ENCODE data around the gene TUBA4A. TPM values are rescaled to one million over a fixed set of nuclear protein-coding genes. Genes with fewer than 3 reads are reported as not detected.
"Not testable (repeated sequence)": the region's sequence is repeated elsewhere in the genome, so short reads cannot be mapped to it uniquely, and the experiment has no call there.

The TUBA4A gene
- total RNA-seq, 1 donor from 2014 or later, result 35.0 TPM

DNA sequence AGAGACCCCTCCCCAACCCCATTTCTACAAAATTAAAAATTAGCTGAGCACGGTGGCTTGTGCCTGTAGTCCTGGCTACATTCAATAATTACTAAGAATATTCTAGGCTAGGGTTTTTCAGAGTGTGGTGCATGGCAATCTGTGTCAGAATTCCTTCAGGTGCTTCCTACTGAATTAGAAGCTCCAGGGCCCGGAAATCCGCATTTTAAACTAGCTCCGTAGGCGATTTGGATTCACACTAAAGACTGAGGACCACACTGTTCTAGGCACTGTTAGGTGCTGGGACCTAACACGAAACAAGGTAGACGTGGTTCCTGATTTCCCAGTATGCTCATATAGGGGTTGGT, 47.8 kb downstream of the TUBA4A start:
- H3K27me3 ChIP-seq (ENCODE audit: low read depth), result no peaks in the 10 kb centered on the region
- ATAC-seq (no peak), DNase-seq (no peak)
- H3K36me3 ChIP-seq, result peaks cover 28% of the 10 kb centered on the region
- peak overlapping the region; percentile 76 for H3K4me3 ChIP-seq
- H3K4me1 ChIP-seq, result peaks cover 19% of the 10 kb centered on the region
- no peak for TF ChIP-seq CTCF (IDR thresholded peaks at IDR 0.05)
- intact Hi-C loops (cut with DNase I), result no loop called here
- H3K9me3 ChIP-seq, result no peaks in the 10 kb centered on the region
- peak overlapping the region; percentile 91 for H3K27ac ChIP-seq

GRCh38 chr2:219205165-219205538, 48.6 kb downstream of the TUBA4A start:
- H3K27me3 ChIP-seq (ENCODE audit: low read depth), result no peaks in the 10 kb centered on the region
- peaks cover 21% of the 10 kb centered on the region for H3K36me3 ChIP-seq
- H3K9me3 ChIP-seq, result no peaks in the 10 kb centered on the region
- peaks cover 19% of the 10 kb centered on the region for H3K4me1 ChIP-seq
- DNase-seq (no peak), ATAC-seq (no peak)
- H3K4me3 ChIP-seq, result no peak overlapping the region
- intact Hi-C loops (cut with DNase I), result no loop called here
- no peak for TF ChIP-seq CTCF (IDR thresholded peaks at IDR 0.05)
- H3K27ac ChIP-seq, result no peak overlapping the region

GRCh38 chr2:219204425-219205164, 49.1 kb downstream of the TUBA4A start:
- H3K4me1 ChIP-seq, result peaks cover 19% of the 10 kb centered on the region
- no peak for TF ChIP-seq CTCF (IDR thresholded peaks at IDR 0.05)

GRCh38 chr2:219201331-219201730, 52.4 kb downstream of the TUBA4A start:
- ATAC-seq; H3K27me3 ChIP-seq (ENCODE audit: low read depth); intact Hi-C loops (cut with DNase I); H3K27ac ChIP-seq; H3K4me3 ChIP-seq; H3K9me3 ChIP-seq; H3K36me3 ChIP-seq; H3K4me1 ChIP-seq; DNase-seq: not testable (repeated sequence)

More at GRCh38 chr2:219204425-219205164, 49.1 kb downstream of the TUBA4A start:
- no peaks in the 10 kb centered on the region for H3K27me3 ChIP-seq (ENCODE audit: low read depth)
- H3K4me3 ChIP-seq, result no peak overlapping the region
- no peak overlapping the region for H3K27ac ChIP-seq
- ATAC-seq, result no peak
- H3K9me3 ChIP-seq, result no peaks in the 10 kb centered on the region
- no peak for DNase-seq
- intact Hi-C loops (cut with DNase I), result no loop called here
- H3K36me3 ChIP-seq, result peaks cover 16% of the 10 kb centered on the region

GRCh38 chr2:219200502-219201326, 53.0 kb downstream of the TUBA4A start:
- H3K36me3 ChIP-seq; DNase-seq; intact Hi-C loops (cut with DNase I); H3K9me3 ChIP-seq; H3K4me1 ChIP-seq; H3K4me3 ChIP-seq; ATAC-seq; H3K27me3 ChIP-seq (ENCODE audit: low read depth); H3K27ac ChIP-seq: not testable (repeated sequence)

Small RNA genes lying within 50 kb of the gene (microRNA-seq; reads per million reads assigned to microRNA genes)
- gene MIR153-1 (ENCODE audit: borderline number of aligned reads), result not detected

Other genes with a start within 250 kb of the TUBA4A start
- 7.6 TPM for gene CFAP65, start 212.4 kb downstream of the TUBA4A start, total RNA-seq
- 0.71 TPM for gene IHH, start 193.0 kb downstream of the TUBA4A start, total RNA-seq
- gene NHEJ1, start 93.1 kb downstream of the TUBA4A start, total RNA-seq, result 13.0 TPM
- 3.4 TPM for gene SLC23A3, start 83.9 kb downstream of the TUBA4A start, total RNA-seq
- gene CNPPD1, start 77.0 kb downstream of the TUBA4A start, total RNA-seq, result 67.7 TPM
- 82.3 TPM for gene RETREG2, start 75.6 kb downstream of the TUBA4A start, total RNA-seq
- gene ZFAND2B, start 47.1 kb downstream of the TUBA4A start, total RNA-seq, result 32.6 TPM
- 15.4 TPM for gene ABCB6, start 35.0 kb downstream of the TUBA4A start, total RNA-seq
- gene ATG9A, start 24.3 kb downstream of the TUBA4A start, total RNA-seq, result 45.7 TPM
- 46.1 TPM for gene ANKZF1, start 24.1 kb downstream of the TUBA4A start, total RNA-seq
- gene GLB1L, start 8.5 kb downstream of the TUBA4A start, total RNA-seq, result 12.6 TPM
- 26.7 TPM for gene STK16, start 8.4 kb downstream of the TUBA4A start, total RNA-seq
- gene TUBA4B, start 675 bp downstream of the TUBA4A start, total RNA-seq, result 3.5 TPM
- 76.6 TPM for gene DNAJB2, start 25.4 kb upstream of the TUBA4A start, total RNA-seq
- gene PTPRN, start 55.5 kb upstream of the TUBA4A start, total RNA-seq, result not detected
- gene RESP18, start 78.8 kb upstream of the TUBA4A start, total RNA-seq, result not detected
- gene DNPEP, start 134.0 kb upstream of the TUBA4A start, total RNA-seq, result 79.5 TPM
- gene DES, start 164.5 kb upstream of the TUBA4A start, total RNA-seq, result 64.5 TPM
- 6.5 TPM for gene SPEG, start 180.9 kb upstream of the TUBA4A start, total RNA-seq
- 29.9 TPM for gene GMPPA, start 245.0 kb upstream of the TUBA4A start, total RNA-seq